ENCODE measurements around the gene ATP5F1A.

DNA sequence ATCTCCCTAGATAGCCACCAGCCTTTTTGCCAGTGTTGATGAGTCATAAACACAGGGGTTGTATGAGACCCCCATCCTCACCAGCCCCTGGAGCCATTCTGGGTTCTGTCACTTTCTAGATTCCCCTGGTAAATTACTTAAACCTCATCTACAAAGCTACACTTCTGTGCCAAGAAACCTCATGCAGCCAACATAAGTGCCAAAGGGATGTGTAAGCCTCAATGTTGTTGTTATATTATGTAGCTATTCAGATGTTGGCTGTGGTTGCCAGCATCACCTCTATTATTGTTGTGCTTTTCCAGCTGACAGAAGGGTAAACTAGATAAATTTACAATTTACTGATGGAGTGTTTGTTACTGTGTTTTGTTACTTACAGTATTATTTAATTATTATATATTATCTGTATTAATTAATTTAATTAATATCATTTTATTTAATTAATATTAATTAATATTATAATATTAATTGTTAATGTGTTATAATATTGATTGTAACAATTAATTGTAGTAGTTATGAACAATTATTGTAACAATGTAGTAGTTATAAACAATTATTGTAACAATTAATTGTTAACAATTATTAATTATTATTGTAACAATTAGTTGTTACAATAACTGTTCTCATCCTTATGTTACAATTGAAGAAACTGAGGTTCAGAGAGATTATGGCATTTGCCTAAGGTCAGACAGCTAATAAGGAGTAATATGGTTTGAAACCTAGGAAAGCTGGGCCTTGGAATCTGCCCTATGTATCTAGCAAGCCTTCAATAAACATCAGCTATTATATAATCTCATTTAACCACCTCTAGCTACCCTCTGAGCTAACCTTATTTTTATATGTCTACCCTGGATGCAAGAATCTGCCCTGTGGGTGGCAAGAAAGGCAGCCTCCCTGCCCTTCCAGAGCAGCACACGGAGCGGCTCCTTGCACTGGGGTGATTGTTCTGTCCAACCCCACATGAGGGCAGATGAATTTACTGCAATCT, 62.1 kb downstream of the ATP5F1A start:
- TF ChIP-seq, protein P1, sequence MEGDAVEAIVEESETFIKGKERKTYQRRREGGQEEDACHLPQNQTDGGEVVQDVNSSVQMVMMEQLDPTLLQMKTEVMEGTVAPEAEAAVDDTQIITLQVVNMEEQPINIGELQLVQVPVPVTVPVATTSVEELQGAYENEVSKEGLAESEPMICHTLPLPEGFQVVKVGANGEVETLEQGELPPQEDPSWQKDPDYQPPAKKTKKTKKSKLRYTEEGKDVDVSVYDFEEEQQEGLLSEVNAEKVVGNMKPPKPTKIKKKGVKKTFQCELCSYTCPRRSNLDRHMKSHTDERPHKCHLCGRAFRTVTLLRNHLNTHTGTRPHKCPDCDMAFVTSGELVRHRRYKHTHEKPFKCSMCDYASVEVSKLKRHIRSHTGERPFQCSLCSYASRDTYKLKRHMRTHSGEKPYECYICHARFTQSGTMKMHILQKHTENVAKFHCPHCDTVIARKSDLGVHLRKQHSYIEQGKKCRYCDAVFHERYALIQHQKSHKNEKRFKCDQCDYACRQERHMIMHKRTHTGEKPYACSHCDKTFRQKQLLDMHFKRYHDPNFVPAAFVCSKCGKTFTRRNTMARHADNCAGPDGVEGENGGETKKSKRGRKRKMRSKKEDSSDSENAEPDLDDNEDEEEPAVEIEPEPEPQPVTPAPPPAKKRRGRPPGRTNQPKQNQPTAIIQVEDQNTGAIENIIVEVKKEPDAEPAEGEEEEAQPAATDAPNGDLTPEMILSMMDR (IDR thresholded peaks at IDR 0.05; ENCODE audit: low read length), result no peak
- no peak for TF ChIP-seq EZH2 (IDR thresholded peaks at IDR 0.05; ENCODE audit: borderline replicate concordance, low read length)
